MM.1S (cell line): ENCODE data around the gene PRDM1.

ENCODE experiments used
- DNase-seq: peaks from one replicate; pipeline ENCODE4 v3.0.0-alpha.2; 2015
- H2AFZ ChIP-seq: fragments of 300-600 bp; sonication (generic); 2 replicates; pipeline ENCODE4 v1.6.0; 2016; ENCODE audit warnings: antibody characterized with exemption, low read length
- H3F3A ChIP-seq: fragments of 300-600 bp; sonication (generic); 2 replicates; pipeline ENCODE4 v1.6.1; 2016; ENCODE audit warnings: mild to moderate bottlenecking, antibody characterized with exemption, low read length, moderate library complexity, mixed read lengths; ENCODE audit not compliant: insufficient read depth
- H3K27ac ChIP-seq: fragments of 300-600 bp; sonication (generic); 2 replicates; pipeline ENCODE4 v1.5.1; 2016; ENCODE audit warnings: mild to moderate bottlenecking, low read length
- H3K27me3 ChIP-seq: fragments of 300-600 bp; sonication (generic); replicated peaks from 2 replicates; pipeline ENCODE4 v1.6.0; 2016; ENCODE audit warnings: low read length; ENCODE audit not compliant: insufficient read depth
- H3K36me3 ChIP-seq: fragments of 300-600 bp; sonication (generic); replicated peaks from 2 replicates; pipeline ENCODE4 v1.6.1; 2016; ENCODE audit warnings: mild to moderate bottlenecking, low read length, mixed read lengths; ENCODE audit not compliant: insufficient read depth
- H3K4me1 ChIP-seq: fragments of 300-600 bp; sonication (generic); 2 replicates; pipeline ENCODE4 v1.6.1; 2016; ENCODE audit warnings: low read length, mixed read lengths
- H3K4me2 ChIP-seq: fragments of 300-600 bp; sonication (generic); 2 replicates; pipeline ENCODE4 v1.6.0; 2016; ENCODE audit warnings: low read depth, low read length
- H3K4me3 ChIP-seq: fragments of 300-600 bp; sonication (generic); 2 replicates; pipeline ENCODE4 v1.5.1; 2016; ENCODE audit warnings: low read length, mixed read lengths
- H3K79me2 ChIP-seq: fragments of 300-600 bp; sonication (generic); 2 replicates; pipeline ENCODE4 v1.6.1; 2016; ENCODE audit warnings: mixed run types, low read length, mixed read lengths
- H3K9ac ChIP-seq: fragments of 300-600 bp; sonication (generic); 2 replicates; pipeline ENCODE4 v1.6.1; 2016; ENCODE audit warnings: low read length, mixed read lengths
- H3K9me2 ChIP-seq: fragments of 300-600 bp; sonication (generic); replicated peaks from 2 replicates; pipeline ENCODE4 v1.6.1; 2016; ENCODE audit warnings: mild to moderate bottlenecking, low read length, mixed read lengths; ENCODE audit not compliant: insufficient read depth
- H3K9me3 ChIP-seq: fragments of 300-600 bp; sonication (generic); replicated peaks from 2 replicates; pipeline ENCODE4 v1.6.1; 2016; ENCODE audit warnings: mild to moderate bottlenecking, low read length, mixed read lengths; ENCODE audit not compliant: insufficient read depth
- H4K20me1 ChIP-seq: fragments of 300-600 bp; sonication (generic); 2 replicates; pipeline ENCODE4 v1.6.1; 2016; ENCODE audit warnings: mild to moderate bottlenecking, low read length, moderate library complexity, mixed read lengths; ENCODE audit not compliant: insufficient read depth
- CTCF ChIP-seq: fragments of 300-600 bp; sonication (generic); IDR thresholded peaks from 2 replicates; pipeline ENCODE4 v1.5.1; 2016; ENCODE audit warnings: antibody characterized with exemption, low read length, mixed read lengths
- EZH2 ChIP-seq: fragments of 300-600 bp; sonication (generic); optimal IDR thresholded peaks from 2 replicates; pipeline ENCODE3; 2017; ENCODE audit warnings: low read depth, mild to moderate bottlenecking, antibody characterized with exemption, low read length, mixed read lengths
- EZH2phosphoT487 ChIP-seq: fragments of 300-600 bp; sonication (generic); IDR thresholded peaks from 2 replicates; pipeline ENCODE4 v1.6.1; 2018; ENCODE audit warnings: antibody characterized with exemption, low read length

Gene PRDM1

GRCh38 chr6:106083618-106084017 lies 2.5 kb upstream of the PRDM1 start:
- H4K20me1 ChIP-seq = no peaks in the 10 kb centered on the region
- peak overlapping the region; percentile 95; the same call in 1 of the 2 replicates for H3K4me3 ChIP-seq
- peak overlapping the region; percentile 98 for H3K27ac ChIP-seq
- H2AFZ ChIP-seq = 0 out of 2 replicates have a peak overlapping the region, but pooled peaks have one; percentile 10
- H3K9me3 ChIP-seq = no peaks in the 10 kb centered on the region
- no peaks in the 10 kb centered on the region for H3K9me2 ChIP-seq
- H3K27me3 ChIP-seq = no peaks in the 10 kb centered on the region
- H3K4me1 ChIP-seq = peaks cover 21% of the 10 kb centered on the region
- H3K4me2 ChIP-seq = peak overlapping the region; percentile 88
- TF ChIP-seq CTCF (no peak), EZH2phosphoT487 (no peak), EZH2 (no peak)
- H3K36me3 ChIP-seq = peaks cover 15% of the 10 kb centered on the region
- peak overlapping the region; percentile 98; the same call in 1 of the 2 replicates for H3K9ac ChIP-seq
- H3F3A ChIP-seq = peaks cover 46% of the 10 kb centered on the region
- peaks cover 78% of the 10 kb centered on the region for H3K79me2 ChIP-seq
- DNase-seq = peak; percentile 26

GRCh38 chr6:106084106-106084988 lies 1.8 kb upstream of the PRDM1 start:
- H3K9me3 ChIP-seq = no peaks in the 10 kb centered on the region
- DNase-seq = peak; percentile 87
- H2AFZ ChIP-seq = peak overlapping the region; percentile 10; the same call in 1 of the 2 replicates
- peaks cover 22% of the 10 kb centered on the region for H3K36me3 ChIP-seq
- no peaks in the 10 kb centered on the region for H3K27me3 ChIP-seq
- no peaks in the 10 kb centered on the region for H3K9me2 ChIP-seq
- peaks cover 21% of the 10 kb centered on the region for H3K4me1 ChIP-seq
- peak overlapping the region; percentile 88 for H3K4me2 ChIP-seq
- peak overlapping the region; percentile 98 for H3K27ac ChIP-seq
- H3K9ac ChIP-seq = peak overlapping the region; percentile 98
- TF ChIP-seq EZH2 (no peak), CTCF (peak; percentile 91)
- peak overlapping the region; percentile 95 for H3K4me3 ChIP-seq
- H3K79me2 ChIP-seq = peaks cover 85% of the 10 kb centered on the region
- H4K20me1 ChIP-seq = no peaks in the 10 kb centered on the region
- H3F3A ChIP-seq = peaks cover 53% of the 10 kb centered on the region

- H3K36me3 ChIP-seq = peaks cover 30% of the 10 kb centered on the region
- H3K27ac ChIP-seq = peak overlapping the region; percentile 98
- peak overlapping the region; percentile 98 for H3K9ac ChIP-seq
- TF ChIP-seq CTCF = no peak; the same call in 1 of the 2 replicates
- TF ChIP-seq EZH2phosphoT487 = no peak
- TF ChIP-seq EZH2 = no peak
- peaks cover 61% of the 10 kb centered on the region for H3F3A ChIP-seq
- peak overlapping the region; percentile 95 for H3K4me3 ChIP-seq
- peak overlapping the region; percentile 88 for H3K4me2 ChIP-seq
- peak; percentile 33 for DNase-seq
- no peaks in the 10 kb centered on the region for H3K27me3 ChIP-seq
- H3K9me3 ChIP-seq = no peaks in the 10 kb centered on the region
- H3K4me1 ChIP-seq = peaks cover 21% of the 10 kb centered on the region
- no peaks in the 10 kb centered on the region for H3K9me2 ChIP-seq
- H3K79me2 ChIP-seq = peaks cover 93% of the 10 kb centered on the region
- no peak overlapping the region for H2AFZ ChIP-seq
- no peaks in the 10 kb centered on the region for H4K20me1 ChIP-seq
Measured at GRCh38 chr6:106084989-106085691, 996 bp upstream of the PRDM1 start.
